MM.1S (cell line): ENCODE data around the gene IL1RAPL1.

Experiments used
- CTCF ChIP-seq: fragments of 300-600 bp; sonication (generic); IDR thresholded peaks from 2 replicates; pipeline ENCODE4 v1.5.1; 2016; ENCODE audit warnings: antibody characterized with exemption, low read length, mixed read lengths
- EZH2 ChIP-seq: fragments of 300-600 bp; sonication (generic); optimal IDR thresholded peaks from 2 replicates; pipeline ENCODE3; 2017; ENCODE audit warnings: low read depth, mild to moderate bottlenecking, antibody characterized with exemption, low read length, mixed read lengths
- EZH2phosphoT487 ChIP-seq: fragments of 300-600 bp; sonication (generic); IDR thresholded peaks from 2 replicates; pipeline ENCODE4 v1.6.1; 2018; ENCODE audit warnings: antibody characterized with exemption, low read length

- no peak for TF ChIP-seq EZH2phosphoT487
- no peak for TF ChIP-seq CTCF
- no peak for TF ChIP-seq EZH2
These were observed 1201.9 kb downstream of the IL1RAPL1 start for GRCh38 chrX:29788991-29789699.
